Measurements from ENCODE around the gene RHOBTB1. TPM values are rescaled to one million over a fixed set of nuclear protein-coding genes. Genes with fewer than 3 reads are reported as not detected.

RHOBTB1 gene
- total RNA-seq, 1 experiment from 2014 or later = 23.9 TPM

GRCh38 chr10:60968504-60968903 lies 24.5 kb upstream of the RHOBTB1 start:
- no peak for DNase-seq (ENCODE audit: low read depth, low spot score)
- in situ Hi-C loops (cut with HindIII; ENCODE audit: low pct_unique_long_range_greater_than_20kb, low sequenced_read_pairs) = loop anchor here (25.0 kb wide), 1 partner anchor 106 kb away; no protein-coding TSS in a partner anchor

DNA sequence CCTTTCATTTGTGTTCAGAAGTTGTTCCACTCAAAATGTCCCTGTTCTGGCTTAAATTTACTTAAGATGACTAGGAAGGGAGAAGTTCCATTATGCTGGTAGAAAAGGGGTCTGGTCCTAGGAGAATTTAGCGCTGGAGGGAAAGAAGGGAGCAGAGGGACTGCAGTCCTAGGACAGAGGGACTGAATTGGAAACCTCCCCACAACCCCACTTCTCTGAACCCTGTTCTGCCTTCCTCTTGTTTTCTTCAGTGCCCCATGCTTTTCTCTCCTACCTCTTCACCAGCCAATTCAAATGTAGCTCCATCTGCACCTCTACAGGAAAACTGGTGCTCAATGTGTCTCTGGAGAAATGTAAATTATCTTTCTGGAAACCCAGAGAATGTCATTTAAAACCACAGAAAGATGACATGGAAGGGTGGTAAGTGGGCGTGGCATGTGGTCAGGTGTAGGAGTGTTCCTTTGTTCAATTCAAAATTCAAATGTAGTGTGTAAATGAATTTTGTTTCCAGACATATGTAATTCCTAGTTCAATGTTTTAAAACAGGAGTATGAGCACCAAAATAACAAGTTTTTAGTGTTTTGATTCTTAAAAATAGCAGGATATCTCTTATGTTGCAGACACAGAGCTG lies 24.0 kb upstream of the RHOBTB1 start:
- in situ Hi-C loops (cut with HindIII; ENCODE audit: low pct_unique_long_range_greater_than_20kb, low sequenced_read_pairs) = loop anchor here (25.0 kb wide), 1 partner anchor 106 kb away; no protein-coding TSS in a partner anchor
- DNase-seq (ENCODE audit: low read depth, low spot score) = no peak

DNA sequence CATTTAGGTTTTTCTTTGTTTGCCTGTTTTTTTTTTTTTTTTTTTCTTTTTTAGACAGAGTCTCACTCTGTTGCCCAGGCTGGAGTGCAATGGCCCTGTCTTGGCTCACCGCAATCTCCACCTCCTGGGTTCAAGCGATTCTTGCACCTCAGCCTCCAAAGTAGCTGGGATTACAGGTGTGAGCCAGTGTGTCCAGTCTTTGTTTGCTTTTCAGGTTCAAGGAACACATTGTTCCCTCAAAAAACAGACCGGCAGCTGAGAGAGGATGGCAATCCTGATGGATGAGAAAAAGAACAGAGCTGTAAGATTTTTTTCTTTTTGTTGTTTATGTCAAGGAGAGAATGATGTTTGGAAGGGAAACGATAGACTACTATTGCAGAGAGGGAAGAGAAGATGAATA lies 23.3 kb upstream of the RHOBTB1 start:
- DNase-seq (ENCODE audit: low read depth, low spot score) = no peak
- in situ Hi-C loops (cut with HindIII; ENCODE audit: low pct_unique_long_range_greater_than_20kb, low sequenced_read_pairs) = loop anchor here (25.0 kb wide), 1 partner anchor 105 kb away; no protein-coding TSS in a partner anchor

DNA sequence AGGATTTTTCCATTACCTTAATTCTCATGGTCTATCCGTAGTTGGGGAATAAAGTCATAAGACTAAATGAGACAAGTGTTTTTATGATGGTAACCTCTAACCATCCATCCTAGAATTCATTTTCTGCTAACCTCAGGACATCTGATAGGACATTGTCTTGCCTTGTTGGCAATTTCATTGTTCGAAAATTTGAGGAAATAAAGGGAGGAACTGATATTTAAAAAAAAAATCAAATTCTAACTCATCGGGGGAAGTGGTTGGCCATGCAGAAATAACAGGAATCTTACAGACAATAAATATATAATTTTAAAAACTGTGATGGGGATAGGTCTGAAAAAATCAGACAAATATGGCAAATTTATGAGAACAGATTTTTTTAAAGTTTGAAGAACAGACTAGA lies 21.7 kb upstream of the RHOBTB1 start:
- DNase-seq (ENCODE audit: low read depth, low spot score) = no peak
- in situ Hi-C loops (cut with HindIII; ENCODE audit: low pct_unique_long_range_greater_than_20kb, low sequenced_read_pairs) = loop anchor here (25.0 kb wide), 1 partner anchor 103 kb away; no protein-coding TSS in a partner anchor

DNA sequence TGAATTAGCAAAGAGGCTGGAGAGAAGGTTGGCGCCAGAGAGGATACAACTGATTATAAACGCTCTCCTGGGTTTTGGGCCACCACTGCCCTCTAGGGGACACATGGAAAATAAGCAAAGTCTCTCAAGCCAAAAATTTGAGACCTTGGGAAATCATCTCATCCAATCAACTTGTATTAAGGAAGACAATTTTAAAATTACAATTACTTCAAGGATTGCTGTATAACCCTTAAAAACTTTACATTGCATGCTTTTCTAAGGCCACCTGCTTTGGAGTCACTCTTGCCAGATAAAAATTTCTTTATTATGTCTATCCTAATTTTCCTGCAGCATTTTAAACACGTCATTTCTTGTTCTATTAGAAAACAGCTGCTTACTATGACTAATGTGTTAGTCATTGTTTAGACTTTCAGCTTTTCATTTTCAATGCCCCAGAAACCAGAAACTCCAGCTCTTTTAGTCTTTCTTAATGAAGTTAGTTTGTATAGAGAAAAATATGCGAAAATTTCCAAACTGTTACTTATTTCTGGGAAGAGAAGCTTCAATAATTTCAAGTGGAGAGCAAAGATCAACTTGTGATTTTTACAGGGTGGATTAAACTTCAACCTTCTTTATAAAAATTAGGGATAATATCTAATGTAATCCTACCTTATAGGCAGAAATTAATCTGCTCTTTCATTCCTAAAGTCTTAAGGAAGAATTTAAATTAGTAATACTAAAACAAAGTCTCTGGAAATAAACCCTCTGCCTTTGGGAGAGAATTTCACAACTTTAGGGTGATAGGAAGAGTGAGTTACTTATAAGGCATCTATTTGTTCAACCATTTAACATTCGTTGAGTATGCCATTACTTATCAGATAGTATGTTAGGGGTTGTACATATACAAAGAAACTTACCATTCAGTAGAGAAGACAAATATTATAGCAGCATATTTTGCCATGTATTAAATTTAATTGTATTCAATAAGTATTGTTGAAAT lies 20.6 kb upstream of the RHOBTB1 start:
- in situ Hi-C loops (cut with HindIII; ENCODE audit: low pct_unique_long_range_greater_than_20kb, low sequenced_read_pairs) = loop anchor here (25.0 kb wide), 1 partner anchor 102 kb away; no protein-coding TSS in a partner anchor

DNA sequence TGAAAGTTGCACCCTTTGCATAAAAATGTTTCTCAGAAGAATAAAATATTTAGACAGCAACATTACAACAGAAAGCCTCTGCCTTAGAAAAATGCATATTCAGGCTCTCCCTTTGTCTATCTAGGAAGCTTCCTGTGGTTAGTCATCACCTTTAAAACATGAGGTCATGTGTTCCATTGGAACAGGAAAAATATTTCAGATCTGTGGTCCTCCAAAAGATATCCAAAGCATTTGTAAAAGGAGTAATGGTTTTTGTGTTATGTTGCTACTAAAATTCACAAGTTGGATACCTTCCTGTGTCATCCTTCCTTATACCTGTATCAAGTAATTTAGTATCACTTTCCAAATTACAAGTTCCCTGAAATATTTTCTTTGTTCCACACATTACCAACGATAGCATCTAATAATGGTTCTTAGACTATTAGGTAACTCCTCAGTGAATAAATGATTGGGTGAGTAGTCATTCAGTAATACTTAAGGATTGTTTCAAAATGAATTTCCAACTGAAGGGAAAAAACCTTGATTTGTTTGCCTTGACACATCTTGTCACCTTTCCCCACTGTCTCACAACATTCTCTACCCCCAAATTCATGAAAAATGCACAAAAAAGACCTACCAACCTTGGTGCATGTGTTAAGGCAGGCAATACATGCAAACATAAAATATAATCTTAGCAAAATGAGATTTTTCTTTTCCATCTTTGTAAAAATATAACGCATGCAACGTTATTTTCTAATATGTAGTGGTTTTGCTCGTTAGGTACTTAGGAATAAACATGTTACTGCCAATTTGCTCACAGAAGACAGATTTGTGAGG lies 19.7 kb upstream of the RHOBTB1 start:
- in situ Hi-C loops (cut with HindIII; ENCODE audit: low pct_unique_long_range_greater_than_20kb, low sequenced_read_pairs) = loop anchor here (25.0 kb wide), 1 partner anchor 101 kb away; no protein-coding TSS in a partner anchor
- DNase-seq (ENCODE audit: low read depth, low spot score) = peak; percentile 15

More for the DNA sequence above, 20.6 kb upstream of the RHOBTB1 start:
- DNase-seq (ENCODE audit: low read depth, low spot score) = peak; percentile 86

GRCh38 chr10:60962946-60963345 lies 19.0 kb upstream of the RHOBTB1 start:
- peak; percentile 10 for DNase-seq (ENCODE audit: low read depth, low spot score)
- in situ Hi-C loops (cut with HindIII; ENCODE audit: low pct_unique_long_range_greater_than_20kb, low sequenced_read_pairs) = loop anchor here (25.0 kb wide), 1 partner anchor 101 kb away; no protein-coding TSS in a partner anchor

DNA sequence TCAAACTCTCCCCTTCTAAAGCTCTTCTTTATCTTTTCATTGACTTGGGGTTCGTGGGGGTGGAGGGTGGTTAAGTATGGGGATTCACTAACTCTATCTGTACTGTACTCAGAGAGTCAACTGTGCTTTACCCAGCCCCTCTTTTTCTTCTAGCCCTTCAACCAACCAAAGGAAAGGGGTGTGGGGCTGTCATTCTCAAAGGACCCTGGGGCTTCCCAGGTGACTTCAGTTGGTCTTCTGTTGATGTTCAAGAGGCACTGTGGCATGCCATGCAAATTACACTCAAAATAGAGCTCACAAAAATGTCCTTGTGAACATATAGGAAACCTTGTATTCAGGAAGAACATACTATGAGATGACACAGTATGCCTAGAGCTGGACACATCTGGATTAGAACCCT lies 16.9 kb upstream of the RHOBTB1 start:
- in situ Hi-C loops (cut with HindIII; ENCODE audit: low pct_unique_long_range_greater_than_20kb, low sequenced_read_pairs) = loop anchor here (25.0 kb wide), 1 partner anchor 99 kb away; no protein-coding TSS in a partner anchor
- no peak for DNase-seq (ENCODE audit: low read depth, low spot score)

DNA sequence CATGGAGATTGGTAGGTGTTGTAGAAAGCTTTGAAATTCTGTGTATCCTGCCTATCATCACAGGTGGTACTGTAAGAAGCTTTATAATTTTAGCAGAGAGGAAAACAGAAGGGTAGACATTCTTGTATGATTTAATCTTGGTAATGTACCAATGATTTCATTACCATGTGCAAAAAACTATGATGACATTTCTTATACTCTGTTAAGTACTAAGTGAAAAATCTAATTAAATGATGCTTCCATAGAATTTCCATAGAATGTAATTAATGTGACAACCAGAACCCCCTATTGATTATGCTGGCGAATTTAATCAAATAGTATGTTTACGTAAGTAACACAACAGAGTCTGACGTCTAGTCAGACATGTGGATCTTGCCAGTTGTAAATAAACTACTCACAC lies 16.0 kb upstream of the RHOBTB1 start:
- in situ Hi-C loops (cut with HindIII; ENCODE audit: low pct_unique_long_range_greater_than_20kb, low sequenced_read_pairs) = loop anchor here (25.0 kb wide), 1 partner anchor 98 kb away; no protein-coding TSS in a partner anchor
- no peak for DNase-seq (ENCODE audit: low read depth, low spot score)

- in situ Hi-C loops (cut with HindIII; ENCODE audit: low pct_unique_long_range_greater_than_20kb, low sequenced_read_pairs) = loop anchor here (25.0 kb wide), 1 partner anchor 97 kb away; no protein-coding TSS in a partner anchor
Measured at GRCh38 chr10:60958892-60959601, 15.1 kb upstream of the RHOBTB1 start.

DNA sequence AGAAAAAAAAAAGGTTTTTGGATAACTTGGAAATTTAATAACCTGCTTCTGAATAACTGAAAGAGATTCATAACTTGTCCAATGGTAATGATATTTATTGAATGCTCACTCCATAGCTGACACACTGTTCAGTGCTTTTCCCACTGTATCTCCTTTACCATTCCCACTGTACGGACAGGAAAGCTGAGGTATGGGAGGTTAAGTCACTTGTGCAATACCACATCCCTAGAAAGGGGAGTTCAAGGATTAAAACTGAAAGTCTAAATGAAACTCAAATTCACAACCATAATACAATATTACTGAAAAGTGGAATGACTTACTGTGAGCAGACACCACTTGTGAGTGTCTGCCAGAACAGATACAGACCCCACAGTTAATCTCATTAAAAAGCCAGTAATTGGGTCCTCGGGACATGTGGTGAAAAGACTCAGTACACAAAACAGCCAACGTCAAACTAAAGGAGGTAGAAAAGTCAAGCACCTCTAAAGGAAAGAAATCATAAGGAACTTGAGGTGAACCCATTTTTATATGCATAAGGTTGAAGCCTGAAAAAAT lies 13.8 kb upstream of the RHOBTB1 start:
- DNase-seq (ENCODE audit: low read depth, low spot score) = no peak
- in situ Hi-C loops (cut with HindIII; ENCODE audit: low pct_unique_long_range_greater_than_20kb, low sequenced_read_pairs) = loop anchor here (25.0 kb wide), 1 partner anchor 95 kb away; no protein-coding TSS in a partner anchor

More at GRCh38 chr10:60958892-60959601, 15.1 kb upstream of the RHOBTB1 start:
- DNase-seq (ENCODE audit: low read depth, low spot score) = peak; percentile 20

GRCh38 chr10:60955957-60956425 lies 12.0 kb upstream of the RHOBTB1 start:
- in situ Hi-C loops (cut with HindIII; ENCODE audit: low pct_unique_long_range_greater_than_20kb, low sequenced_read_pairs) = loop anchor here (25.0 kb wide), 1 partner anchor 94 kb away; no protein-coding TSS in a partner anchor
- no peak for DNase-seq (ENCODE audit: low read depth, low spot score)

DNA sequence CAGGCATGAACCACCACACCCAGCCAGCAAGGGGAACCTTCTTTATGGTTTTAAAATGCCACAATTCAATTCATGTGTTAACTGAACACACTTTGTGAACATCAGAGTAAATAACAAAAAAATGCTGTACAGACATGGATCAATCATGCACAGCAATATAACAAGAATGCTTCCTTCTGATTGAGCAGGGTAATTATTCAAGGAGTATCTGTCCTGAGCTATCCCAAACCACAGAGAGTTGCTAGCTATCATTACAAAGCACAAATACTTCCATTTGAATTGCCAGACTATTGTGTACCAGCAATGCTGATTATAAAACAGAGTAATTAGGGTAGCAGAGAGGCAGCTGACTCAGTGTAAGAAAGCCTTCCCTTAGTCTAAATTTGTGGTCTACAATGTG lies 11.3 kb upstream of the RHOBTB1 start:
- in situ Hi-C loops (cut with HindIII; ENCODE audit: low pct_unique_long_range_greater_than_20kb, low sequenced_read_pairs) = loop anchor here (25.0 kb wide), 1 partner anchor 93 kb away; no protein-coding TSS in a partner anchor
- no peak for DNase-seq (ENCODE audit: low read depth, low spot score)

DNA sequence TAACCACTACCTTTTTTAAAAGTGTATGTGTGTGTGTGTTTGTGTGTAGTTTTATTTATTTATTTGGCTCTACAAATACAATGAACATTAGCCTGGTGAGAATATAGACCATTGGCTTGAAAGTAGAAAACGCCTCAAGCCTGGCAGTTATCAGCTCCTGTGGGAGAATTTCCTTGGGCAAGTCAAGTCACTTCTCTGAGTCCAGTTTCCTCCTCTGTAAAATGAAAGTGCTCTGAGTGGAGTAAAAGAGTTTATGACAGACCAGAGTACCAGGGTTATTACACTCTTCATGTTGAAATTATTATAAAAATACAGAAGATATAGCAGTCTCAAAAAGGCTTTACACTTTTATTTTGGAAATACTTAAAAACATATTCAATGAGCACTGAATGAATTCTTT lies 10.1 kb upstream of the RHOBTB1 start:
- in situ Hi-C loops (cut with HindIII; ENCODE audit: low pct_unique_long_range_greater_than_20kb, low sequenced_read_pairs) = loop anchor here (25.0 kb wide), 1 partner anchor 92 kb away; no protein-coding TSS in a partner anchor
- no peak for DNase-seq (ENCODE audit: low read depth, low spot score)

DNA sequence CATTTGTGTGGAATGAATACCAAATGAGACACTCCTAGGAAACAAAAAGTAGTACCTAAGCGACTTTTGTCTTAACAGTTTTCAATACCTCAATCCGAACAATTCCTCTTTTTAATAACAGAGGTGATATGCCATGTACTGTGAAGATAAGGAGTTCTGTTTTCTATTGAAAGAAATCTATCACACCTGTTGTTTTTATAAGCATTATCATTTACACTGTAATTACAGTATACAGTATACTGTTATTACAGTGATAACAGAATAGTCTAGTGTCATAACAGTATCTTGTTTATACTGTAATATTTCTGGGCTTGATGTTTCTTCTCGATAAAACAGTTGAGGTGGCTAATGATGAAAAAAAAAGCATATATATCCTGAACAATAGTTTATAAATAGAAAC lies 9.4 kb upstream of the RHOBTB1 start:
- in situ Hi-C loops (cut with HindIII; ENCODE audit: low pct_unique_long_range_greater_than_20kb, low sequenced_read_pairs) = loop anchor here (25.0 kb wide), 1 partner anchor 91 kb away; no protein-coding TSS in a partner anchor
- DNase-seq (ENCODE audit: low read depth, low spot score) = no peak

DNA sequence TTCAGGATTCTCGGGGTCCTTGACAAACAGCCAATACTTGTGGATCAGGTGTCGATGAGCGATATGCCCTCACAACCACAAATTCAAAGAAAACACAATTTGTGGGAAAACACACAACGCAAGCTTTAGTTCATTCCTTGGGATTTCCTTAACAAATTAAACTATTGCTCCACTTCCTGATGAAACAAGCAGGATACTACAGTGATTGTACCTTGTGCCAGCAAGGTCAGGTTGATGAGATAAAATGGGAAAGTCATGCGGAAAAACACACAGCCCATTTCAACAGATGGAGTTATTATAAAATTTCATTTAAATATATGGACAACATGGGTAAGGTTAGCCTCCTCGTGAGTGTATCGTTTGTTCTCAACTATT lies 8.8 kb upstream of the RHOBTB1 start:
- no peak for DNase-seq (ENCODE audit: low read depth, low spot score)

More for the DNA sequence above, 8.8 kb upstream of the RHOBTB1 start:
- in situ Hi-C loops (cut with HindIII; ENCODE audit: low pct_unique_long_range_greater_than_20kb, low sequenced_read_pairs) = loop anchor here (25.0 kb wide), 1 partner anchor 91 kb away; no protein-coding TSS in a partner anchor
